ENCODE measurements around the gene PSMD12. TPM values are rescaled to one million over a fixed set of nuclear protein-coding genes. Genes with fewer than 3 reads are reported as not detected.
"Not testable (repeated sequence)": the region's sequence is repeated elsewhere in the genome, so short reads cannot be mapped to it uniquely, and the experiment has no call there.

The PSMD12 gene
- 21.4 TPM for total RNA-seq

- Histone ChIP-seq H3K9me3 (ENCODE audit: control insufficient read depth in 3 of 3, low read length in 3 of 3) (no peaks in the 10 kb centered on the region), H3K27me3 (ENCODE audit: control insufficient read depth in 3 of 3, insufficient read depth in 3 of 3, low read length in 3 of 3) (no peaks in the 10 kb centered on the region), H3K36me3 (ENCODE audit: control insufficient read depth in 3 of 3, insufficient read depth in 3 of 3, low read length in 3 of 3) (peaks cover 0 to 3% (median 0%) of the 10 kb centered on the region in 3 donors), H3K27ac (ENCODE audit: low read depth, low read length) (peak within 1 kb of the TSS; percentile 95), H3K9ac (ENCODE audit: low read depth in 1 of 3, low read length in 3 of 3) (peak within 1 kb of the TSS; percentile 97 to 99 (median 99)), H3K4me3 (ENCODE audit: low read length in 3 of 3) (peak within 1 kb of the TSS; percentile 90 to 96 (median 94)), H3K4me1 (ENCODE audit: control insufficient read depth in 3 of 3, insufficient read depth in 3 of 3, low read length in 3 of 3) (peaks cover 20 to 36% (median 28%) of the 10 kb centered on the region in 3 donors)
Measured at GRCh38 chr17:67366193-67367157, at the start of gene PSMD12. PSMD12 (minus strand) TSS chr17:67366577; CDS start chr17:67366519, 58 bp downstream.

- no peak overlapping the region for H3K27ac ChIP-seq (ENCODE audit: low read depth, low read length)
- no peaks in the 10 kb centered on the region for H3K9me3 ChIP-seq (ENCODE audit: control insufficient read depth in 3 of 3, low read length in 3 of 3)
- no peaks in the 10 kb centered on the region for H3K4me1 ChIP-seq (ENCODE audit: control insufficient read depth in 3 of 3, insufficient read depth in 3 of 3, low read length in 3 of 3)
- H3K36me3 ChIP-seq (ENCODE audit: control insufficient read depth in 3 of 3, insufficient read depth in 3 of 3, low read length in 3 of 3): no peaks in the 10 kb centered on the region
- H3K4me3 ChIP-seq (ENCODE audit: low read length in 3 of 3): no peak overlapping the region
- H3K27me3 ChIP-seq (ENCODE audit: control insufficient read depth in 3 of 3, insufficient read depth in 3 of 3, low read length in 3 of 3): no peaks in the 10 kb centered on the region
- no peak overlapping the region for H3K9ac ChIP-seq (ENCODE audit: low read depth in 1 of 3, low read length in 3 of 3)
Measured at GRCh38 chr17:67415291-67415690, 48.9 kb upstream of the PSMD12 start.

GRCh38 chr17:67414559-67414958 is 48.2 kb upstream of the PSMD12 start:
- Histone ChIP-seq H3K36me3 (ENCODE audit: control insufficient read depth in 3 of 3, insufficient read depth in 3 of 3, low read length in 3 of 3) (no peaks in the 10 kb centered on the region), H3K9ac (ENCODE audit: low read depth in 1 of 3, low read length in 3 of 3) (no peak overlapping the region), H3K27me3 (ENCODE audit: control insufficient read depth in 3 of 3, insufficient read depth in 3 of 3, low read length in 3 of 3) (no peaks in the 10 kb centered on the region), H3K4me3 (ENCODE audit: low read length in 3 of 3) (no peak overlapping the region), H3K27ac (ENCODE audit: low read depth, low read length) (no peak overlapping the region), H3K4me1 (ENCODE audit: control insufficient read depth in 3 of 3, insufficient read depth in 3 of 3, low read length in 3 of 3) (no peaks in the 10 kb centered on the region), H3K9me3 (ENCODE audit: control insufficient read depth in 3 of 3, low read length in 3 of 3) (no peaks in the 10 kb centered on the region)

GRCh38 chr17:67414130-67414529 is 47.8 kb upstream of the PSMD12 start:
- no peak overlapping the region for H3K9ac ChIP-seq (ENCODE audit: low read depth in 1 of 3, low read length in 3 of 3)
- no peak overlapping the region for H3K27ac ChIP-seq (ENCODE audit: low read depth, low read length)
- no peaks in the 10 kb centered on the region for H3K4me1 ChIP-seq (ENCODE audit: control insufficient read depth in 3 of 3, insufficient read depth in 3 of 3, low read length in 3 of 3)
- H3K9me3 ChIP-seq (ENCODE audit: control insufficient read depth in 3 of 3, low read length in 3 of 3): no peaks in the 10 kb centered on the region
- H3K27me3 ChIP-seq (ENCODE audit: control insufficient read depth in 3 of 3, insufficient read depth in 3 of 3, low read length in 3 of 3): no peaks in the 10 kb centered on the region
- H3K4me3 ChIP-seq (ENCODE audit: low read length in 3 of 3): no peak overlapping the region
- no peaks in the 10 kb centered on the region for H3K36me3 ChIP-seq (ENCODE audit: control insufficient read depth in 3 of 3, insufficient read depth in 3 of 3, low read length in 3 of 3)

- no peak overlapping the region for H3K4me3 ChIP-seq (ENCODE audit: low read length in 3 of 3)
- H3K9me3 ChIP-seq (ENCODE audit: control insufficient read depth in 3 of 3, low read length in 3 of 3): no peaks in the 10 kb centered on the region
- H3K27ac ChIP-seq (ENCODE audit: low read depth, low read length): no peak overlapping the region
- no peak overlapping the region for H3K9ac ChIP-seq (ENCODE audit: low read depth in 1 of 3, low read length in 3 of 3)
- no peaks in the 10 kb centered on the region for H3K4me1 ChIP-seq (ENCODE audit: control insufficient read depth in 3 of 3, insufficient read depth in 3 of 3, low read length in 3 of 3)
- no peaks in the 10 kb centered on the region for H3K27me3 ChIP-seq (ENCODE audit: control insufficient read depth in 3 of 3, insufficient read depth in 3 of 3, low read length in 3 of 3)
- H3K36me3 ChIP-seq (ENCODE audit: control insufficient read depth in 3 of 3, insufficient read depth in 3 of 3, low read length in 3 of 3): no peaks in the 10 kb centered on the region
Measured at GRCh38 chr17:67413388-67413787, 47.0 kb upstream of the PSMD12 start.

- H3K27me3 ChIP-seq (ENCODE audit: control insufficient read depth in 3 of 3, insufficient read depth in 3 of 3, low read length in 3 of 3): no peaks in the 10 kb centered on the region
- no peaks in the 10 kb centered on the region for H3K36me3 ChIP-seq (ENCODE audit: control insufficient read depth in 3 of 3, insufficient read depth in 3 of 3, low read length in 3 of 3)
- H3K9ac ChIP-seq (ENCODE audit: low read depth in 1 of 3, low read length in 3 of 3): no peak overlapping the region
- no peaks in the 10 kb centered on the region for H3K9me3 ChIP-seq (ENCODE audit: control insufficient read depth in 3 of 3, low read length in 3 of 3)
- H3K4me3 ChIP-seq (ENCODE audit: low read length in 3 of 3): no peak overlapping the region
- no peaks in the 10 kb centered on the region for H3K4me1 ChIP-seq (ENCODE audit: control insufficient read depth in 3 of 3, insufficient read depth in 3 of 3, low read length in 3 of 3)
- H3K27ac ChIP-seq (ENCODE audit: low read depth, low read length): no peak overlapping the region
Measured at GRCh38 chr17:67412941-67413340, 46.6 kb upstream of the PSMD12 start.

GRCh38 chr17:67412032-67412431 is 45.7 kb upstream of the PSMD12 start:
- no peaks in the 10 kb centered on the region for H3K36me3 ChIP-seq (ENCODE audit: control insufficient read depth in 3 of 3, insufficient read depth in 3 of 3, low read length in 3 of 3)
- H3K27me3 ChIP-seq (ENCODE audit: control insufficient read depth in 3 of 3, insufficient read depth in 3 of 3, low read length in 3 of 3): no peaks in the 10 kb centered on the region
- no peak overlapping the region for H3K4me3 ChIP-seq (ENCODE audit: low read length in 3 of 3)
- no peak overlapping the region for H3K9ac ChIP-seq (ENCODE audit: low read depth in 1 of 3, low read length in 3 of 3)
- H3K9me3 ChIP-seq (ENCODE audit: control insufficient read depth in 3 of 3, low read length in 3 of 3): no peaks in the 10 kb centered on the region
- no peak overlapping the region for H3K27ac ChIP-seq (ENCODE audit: low read depth, low read length)
- H3K4me1 ChIP-seq (ENCODE audit: control insufficient read depth in 3 of 3, insufficient read depth in 3 of 3, low read length in 3 of 3): no peaks in the 10 kb centered on the region

- Histone ChIP-seq H3K27me3 (ENCODE audit: control insufficient read depth in 3 of 3, insufficient read depth in 3 of 3, low read length in 3 of 3) (no peaks in the 10 kb centered on the region), H3K4me1 (ENCODE audit: control insufficient read depth in 3 of 3, insufficient read depth in 3 of 3, low read length in 3 of 3) (no peaks in the 10 kb centered on the region), H3K4me3 (ENCODE audit: low read length in 3 of 3) (no peak overlapping the region), H3K36me3 (ENCODE audit: control insufficient read depth in 3 of 3, insufficient read depth in 3 of 3, low read length in 3 of 3) (no peaks in the 10 kb centered on the region), H3K9me3 (ENCODE audit: control insufficient read depth in 3 of 3, low read length in 3 of 3) (no peaks in the 10 kb centered on the region), H3K27ac (ENCODE audit: low read depth, low read length) (no peak overlapping the region), H3K9ac (ENCODE audit: low read depth in 1 of 3, low read length in 3 of 3) (no peak overlapping the region)
Measured at GRCh38 chr17:67411397-67411796, 45.0 kb upstream of the PSMD12 start.

GRCh38 chr17:67408455-67408830 is 42.1 kb upstream of the PSMD12 start:
- H3K9ac ChIP-seq (ENCODE audit: low read depth in 1 of 3, low read length in 3 of 3); H3K9me3 ChIP-seq (ENCODE audit: control insufficient read depth in 3 of 3, low read length in 3 of 3); H3K27ac ChIP-seq (ENCODE audit: low read depth, low read length); H3K4me1 ChIP-seq (ENCODE audit: control insufficient read depth in 3 of 3, insufficient read depth in 3 of 3, low read length in 3 of 3); H3K36me3 ChIP-seq (ENCODE audit: control insufficient read depth in 3 of 3, insufficient read depth in 3 of 3, low read length in 3 of 3); H3K27me3 ChIP-seq (ENCODE audit: control insufficient read depth in 3 of 3, insufficient read depth in 3 of 3, low read length in 3 of 3); H3K4me3 ChIP-seq (ENCODE audit: low read length in 3 of 3): not testable (repeated sequence)

GRCh38 chr17:67403483-67403882 is 37.1 kb upstream of the PSMD12 start:
- H3K9ac ChIP-seq (ENCODE audit: low read depth in 1 of 3, low read length in 3 of 3): no peak overlapping the region
- H3K4me3 ChIP-seq (ENCODE audit: low read length in 3 of 3): no peak overlapping the region
- no peaks in the 10 kb centered on the region for H3K27me3 ChIP-seq (ENCODE audit: control insufficient read depth in 3 of 3, insufficient read depth in 3 of 3, low read length in 3 of 3)
- no peak overlapping the region for H3K27ac ChIP-seq (ENCODE audit: low read depth, low read length)
- no peaks in the 10 kb centered on the region for H3K9me3 ChIP-seq (ENCODE audit: control insufficient read depth in 3 of 3, low read length in 3 of 3)
- peaks cover 6 to 11% (median 6%) of the 10 kb centered on the region in 3 donors for H3K4me1 ChIP-seq (ENCODE audit: control insufficient read depth in 3 of 3, insufficient read depth in 3 of 3, low read length in 3 of 3)
- H3K36me3 ChIP-seq (ENCODE audit: control insufficient read depth in 3 of 3, insufficient read depth in 3 of 3, low read length in 3 of 3): no peaks in the 10 kb centered on the region
